Measurements from ENCODE around the gene CEP112. TPM values are rescaled to one million over a fixed set of nuclear protein-coding genes. Genes with fewer than 3 reads are reported as not detected.

The CEP112 gene
- total and polyA plus RNA-seq, 8 donors: 8.4 to 11.4 (median 9.8) TPM

GRCh38 chr17:65895969-65896368, 296.0 kb downstream of the CEP112 start:
- Histone ChIP-seq H3K4me3 (no peak overlapping the region), H3K36me3 (no peaks in the 10 kb centered on the region), H3K27me3 (no peaks in the 10 kb centered on the region), H3K27ac (no peak overlapping the region), H3K4me1 (peaks cover 0 to under 1% (median 0%) of the 10 kb centered on the region in 3 donors), H3K9me3 (no peaks in the 10 kb centered on the region)
- no peak for DNase-seq
- intact Hi-C loops (cut with DNase I): no loop called here
- TF ChIP-seq CTCF (IDR thresholded peaks at IDR 0.05): no peak
- no peak for FAIRE-seq
- no peak for ATAC-seq

- no peak for FAIRE-seq
- H3K36me3 ChIP-seq: no peaks in the 10 kb centered on the region
- intact Hi-C loops (cut with DNase I): no loop called here
- no peak for DNase-seq
- 90 to 94% methylated on average over 3 of the region's 3 CpGs for WGBS, 2 donors
- no peak for TF ChIP-seq CTCF (IDR thresholded peaks at IDR 0.05)
- H3K27me3 ChIP-seq: no peaks in the 10 kb centered on the region
- no peaks in the 10 kb centered on the region for H3K4me1 ChIP-seq
- no peak overlapping the region for H3K27ac ChIP-seq
- no peaks in the 10 kb centered on the region for H3K9me3 ChIP-seq
- ATAC-seq: no peak
- H3K4me3 ChIP-seq: no peak overlapping the region
These were observed 298.1 kb downstream of the CEP112 start for GRCh38 chr17:65893692-65894279.

GRCh38 chr17:65892912-65893377, 299.0 kb downstream of the CEP112 start:
- Histone ChIP-seq H3K36me3 (no peaks in the 10 kb centered on the region), H3K4me3 (no peak overlapping the region), H3K27me3 (no peaks in the 10 kb centered on the region), H3K4me1 (no peaks in the 10 kb centered on the region), H3K27ac (no peak overlapping the region), H3K9me3 (no peaks in the 10 kb centered on the region)
- WGBS, 2 donors: 91 to 95% methylated on average over 5 of the region's 5 CpGs
- intact Hi-C loops (cut with DNase I): no loop called here
- FAIRE-seq: no peak
- no peak for ATAC-seq
- no peak for DNase-seq
- TF ChIP-seq CTCF (IDR thresholded peaks at IDR 0.05): no peak

GRCh38 chr17:65891231-65891735, 300.6 kb downstream of the CEP112 start:
- no peaks in the 10 kb centered on the region for H3K9me3 ChIP-seq
- TF ChIP-seq CTCF (IDR thresholded peaks at IDR 0.05): no peak
- intact Hi-C loops (cut with DNase I): no loop called here
- 95 to 100% methylated on average over 7 of the region's 7 CpGs for WGBS, 2 donors
- ATAC-seq: no peak
- no peak overlapping the region for H3K4me3 ChIP-seq
- H3K36me3 ChIP-seq: no peaks in the 10 kb centered on the region
- no peak for FAIRE-seq
- DNase-seq: no peak
- no peak overlapping the region for H3K27ac ChIP-seq
- H3K27me3 ChIP-seq: no peaks in the 10 kb centered on the region
- no peaks in the 10 kb centered on the region for H3K4me1 ChIP-seq

DNA sequence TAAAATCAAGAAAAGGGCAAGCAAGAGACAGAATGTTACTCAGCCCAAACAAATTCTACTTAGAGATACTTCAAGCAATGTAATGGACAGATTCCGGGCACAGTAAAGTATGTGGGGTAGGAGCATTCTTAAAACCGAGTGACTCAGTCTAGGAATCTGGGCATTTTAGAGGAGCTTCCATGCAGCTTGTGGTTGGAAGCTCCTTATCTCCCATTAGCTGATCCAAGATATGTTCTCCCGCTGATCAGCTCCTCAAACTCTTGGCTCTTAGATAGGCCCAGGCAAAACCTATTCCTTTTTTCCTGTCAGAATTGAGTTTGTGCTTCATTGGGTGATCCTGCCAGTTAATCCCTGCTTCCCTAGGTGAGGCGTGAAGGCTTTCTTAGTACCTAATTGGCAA, 303.3 kb downstream of the CEP112 start:
- TF ChIP-seq CTCF (IDR thresholded peaks at IDR 0.05): no peak
- FAIRE-seq (no peak), DNase-seq (no peak), ATAC-seq (no peak)
- Histone ChIP-seq H3K4me1 (no peaks in the 10 kb centered on the region), H3K9me3 (no peaks in the 10 kb centered on the region), H3K27me3 (no peaks in the 10 kb centered on the region), H3K27ac (no peak overlapping the region), H3K36me3 (no peaks in the 10 kb centered on the region), H3K4me3 (no peak overlapping the region)
- intact Hi-C loops (cut with DNase I): no loop called here
- WGBS, 2 donors: 78 to 89% methylated on average over 4 of the region's 4 CpGs
